ENCODE measurements around the gene KLHDC10. TPM values are rescaled to one million over a fixed set of nuclear protein-coding genes. Genes with fewer than 3 reads are reported as not detected.

The KLHDC10 gene
- total RNA-seq, 1 donor from 2014 or later: 13.9 TPM

DNA sequence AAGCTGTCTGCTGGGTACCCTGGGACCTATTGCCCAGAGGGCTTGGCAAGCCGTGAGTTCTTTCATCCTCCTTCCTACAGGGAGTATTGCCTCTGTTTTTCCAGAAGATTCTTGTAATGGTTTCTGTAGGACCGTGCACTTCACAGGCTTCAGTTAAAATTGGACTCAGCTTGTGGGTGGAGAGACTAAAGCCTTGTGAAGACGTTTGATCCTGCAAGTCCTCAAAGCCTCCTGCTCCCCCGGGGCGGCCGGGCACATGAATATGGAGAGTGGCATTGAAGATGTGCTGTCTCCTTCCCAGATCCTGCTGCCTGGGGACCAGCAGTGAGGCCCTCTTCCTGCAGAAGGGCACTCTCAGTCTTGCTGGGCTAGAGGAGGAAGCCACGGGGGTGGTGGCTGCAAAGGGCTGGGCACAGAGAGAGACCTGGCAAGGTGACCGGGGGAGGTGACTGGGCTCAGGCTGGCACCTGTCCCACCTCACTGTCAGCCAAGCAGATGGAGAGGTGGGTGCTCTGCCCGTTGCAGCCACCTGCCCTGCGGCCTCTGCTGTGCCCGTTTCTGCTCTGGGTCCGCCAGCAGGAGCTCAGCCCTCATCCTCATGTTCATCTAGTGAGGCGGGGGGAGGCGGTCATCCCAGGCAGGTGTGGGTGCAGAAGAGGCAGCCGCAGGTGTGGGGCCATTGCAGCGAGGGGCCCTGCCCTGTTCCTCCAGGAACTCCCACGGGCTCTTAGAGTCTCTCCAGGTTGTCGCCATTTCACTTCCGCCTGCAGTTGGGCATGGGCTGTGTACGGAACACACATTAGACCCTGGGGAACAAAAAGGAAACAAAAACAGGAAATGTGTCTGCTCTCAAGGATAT lies 79.2 kb downstream of the KLHDC10 start:
- Mint-ChIP-seq H3K27me3 (ENCODE audit: low read depth) (peaks cover 32% of the 10 kb centered on the region), H3K27ac (no peak overlapping the region), H3K4me1 (ENCODE audit: low read depth) (no peaks in the 10 kb centered on the region), H3K36me3 (ENCODE audit: low read depth) (no peaks in the 10 kb centered on the region), H3K9me3 (no peaks in the 10 kb centered on the region), H3K4me3 (ENCODE audit: low read depth) (no peak overlapping the region)
- intact Hi-C loops (cut with micrococcal nuclease): no loop called here
- DNase-seq (ENCODE audit: low spot score): no peak

DNA sequence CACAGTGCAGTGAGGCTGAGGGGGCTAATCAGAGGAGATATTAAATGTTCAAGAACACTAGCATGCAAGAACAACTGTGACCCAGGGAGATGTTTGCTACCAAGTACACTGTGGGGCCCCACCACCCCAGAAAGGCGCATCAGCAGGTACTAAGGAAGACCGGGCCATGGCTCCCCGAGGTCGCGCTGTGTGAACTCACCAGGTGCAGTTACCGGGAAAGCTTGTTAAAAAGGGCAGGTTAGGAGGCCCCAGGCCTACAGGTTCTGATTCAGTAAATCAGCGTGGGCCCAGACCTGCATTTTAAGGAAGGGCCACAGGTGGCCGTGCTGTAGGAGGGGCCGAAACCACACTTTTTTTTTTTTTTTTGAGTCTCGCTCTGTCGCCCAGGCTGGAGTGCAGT lies 80.3 kb downstream of the KLHDC10 start:
- Mint-ChIP-seq H3K27me3 (ENCODE audit: low read depth) (peaks cover 26% of the 10 kb centered on the region), H3K27ac (no peak overlapping the region), H3K9me3 (no peaks in the 10 kb centered on the region), H3K4me1 (ENCODE audit: low read depth) (no peaks in the 10 kb centered on the region), H3K36me3 (ENCODE audit: low read depth) (no peaks in the 10 kb centered on the region), H3K4me3 (ENCODE audit: low read depth) (no peak overlapping the region)
- intact Hi-C loops (cut with micrococcal nuclease): no loop called here
- DNase-seq (ENCODE audit: low spot score): no peak

DNA sequence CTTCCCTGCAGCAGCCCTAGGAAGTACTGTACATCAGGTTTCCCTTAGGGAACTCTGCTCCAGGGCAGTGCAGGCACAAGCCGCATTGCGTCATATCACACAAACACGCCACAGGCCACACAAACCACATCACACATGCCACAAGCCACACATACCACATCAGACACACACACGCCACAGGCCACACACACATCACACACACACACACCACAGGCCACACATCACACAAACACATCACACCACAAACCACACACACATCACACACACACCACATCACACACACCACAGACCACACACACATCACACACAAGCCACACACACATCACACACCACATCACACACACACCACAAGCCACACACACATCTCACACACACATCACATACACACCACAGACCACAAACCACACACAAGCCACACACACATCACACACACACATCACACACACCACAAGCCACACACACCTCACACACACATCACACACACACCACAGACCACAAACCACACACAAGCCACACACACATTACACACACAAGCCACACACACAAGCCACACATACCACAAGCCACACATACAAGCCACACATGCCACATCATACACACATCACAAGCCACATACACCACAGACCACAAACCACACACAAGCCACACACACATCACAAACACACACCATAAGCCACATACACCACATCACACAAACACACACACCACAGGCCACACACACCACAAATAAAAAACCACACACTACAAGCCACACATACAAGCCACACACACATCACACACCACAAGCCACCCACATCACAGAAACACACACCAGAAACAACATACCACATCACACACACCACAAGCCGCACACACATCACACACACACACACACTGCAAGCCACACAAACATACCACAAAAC lies 81.5 kb downstream of the KLHDC10 start:
- DNase-seq (ENCODE audit: low spot score): no peak
- intact Hi-C loops (cut with micrococcal nuclease): no loop called here
- Mint-ChIP-seq H3K4me1 (ENCODE audit: low read depth) (no peaks in the 10 kb centered on the region), H3K36me3 (ENCODE audit: low read depth) (peaks cover 3% of the 10 kb centered on the region), H3K9me3 (no peaks in the 10 kb centered on the region), H3K27ac (no peak overlapping the region), H3K27me3 (ENCODE audit: low read depth) (peaks cover 21% of the 10 kb centered on the region), H3K4me3 (ENCODE audit: low read depth) (no peak overlapping the region)

DNA sequence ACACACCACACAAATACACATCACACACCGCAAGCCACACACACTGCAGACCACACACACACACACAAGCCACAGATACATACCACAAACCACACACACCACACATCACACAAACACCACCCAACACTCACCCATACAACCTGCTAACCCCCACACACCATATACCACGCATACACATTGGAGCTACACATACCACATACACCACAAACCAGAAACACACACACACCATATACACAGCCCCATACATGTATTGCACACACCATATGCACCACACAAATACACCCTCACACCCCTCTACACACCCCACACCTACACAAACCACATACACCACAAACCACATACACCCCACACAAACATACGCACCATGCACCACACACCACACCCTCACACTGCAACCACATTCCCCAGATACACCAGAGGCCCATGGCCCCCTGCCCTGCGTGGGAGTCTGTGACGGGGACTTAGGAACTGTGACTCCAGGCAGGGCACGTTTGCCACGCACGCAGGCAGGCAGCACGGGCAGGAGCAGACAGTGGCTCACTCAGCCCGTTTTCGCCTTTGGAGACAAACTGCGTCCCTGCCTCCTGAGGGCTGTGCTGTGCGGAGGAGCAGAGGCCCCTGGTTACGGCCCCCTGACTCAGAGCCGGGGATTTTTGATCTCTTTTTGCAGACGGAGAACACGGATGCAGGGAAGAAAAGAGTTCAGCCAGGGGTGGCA lies 82.3 kb downstream of the KLHDC10 start:
- H3K4me3 Mint-ChIP-seq (ENCODE audit: low read depth): no peak overlapping the region
- intact Hi-C loops (cut with micrococcal nuclease): no loop called here
- DNase-seq (ENCODE audit: low spot score): no peak
- H3K36me3 Mint-ChIP-seq (ENCODE audit: low read depth): peaks cover 7% of the 10 kb centered on the region
- H3K4me1 Mint-ChIP-seq (ENCODE audit: low read depth): no peaks in the 10 kb centered on the region
- no peaks in the 10 kb centered on the region for H3K9me3 Mint-ChIP-seq
- H3K27me3 Mint-ChIP-seq (ENCODE audit: low read depth): peaks cover 21% of the 10 kb centered on the region
- H3K27ac Mint-ChIP-seq: no peak overlapping the region

DNA sequence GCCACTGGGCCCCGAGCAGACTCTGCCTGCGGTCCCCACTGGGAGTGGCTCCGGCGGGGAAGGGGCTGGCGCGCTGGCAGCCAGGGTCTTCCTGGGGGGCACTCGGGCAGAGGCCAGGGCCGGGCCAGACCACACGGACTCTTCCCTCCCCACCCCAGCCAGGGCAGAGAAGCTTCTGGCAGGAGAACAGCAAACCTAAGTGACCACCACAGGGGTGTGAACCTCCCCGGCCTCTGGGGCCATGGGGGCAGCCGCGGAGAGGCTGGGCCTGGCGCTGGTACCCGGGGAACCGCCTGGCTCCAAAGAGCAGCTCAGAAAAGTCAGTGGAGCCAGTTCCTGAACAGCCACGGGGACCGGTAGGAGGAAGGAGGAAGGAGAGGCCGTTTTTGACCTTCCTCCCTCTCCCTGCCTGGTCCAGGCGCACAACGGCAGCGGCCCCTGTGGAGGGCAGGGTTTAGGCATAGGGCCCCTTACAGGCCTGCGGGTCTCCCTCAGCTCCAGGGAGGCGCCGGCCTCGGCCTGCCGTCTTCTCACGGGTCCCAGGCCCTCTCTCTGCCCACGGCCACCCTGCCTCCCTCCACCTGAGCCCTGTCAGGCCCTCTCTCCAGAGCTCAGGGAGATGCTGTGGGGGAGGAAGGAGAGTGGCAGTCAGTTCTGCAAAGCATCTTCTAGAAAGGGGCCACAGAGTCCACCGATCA lies 83.0 kb downstream of the KLHDC10 start:
- Mint-ChIP-seq H3K9me3 (no peaks in the 10 kb centered on the region), H3K27ac (no peak overlapping the region), H3K4me3 (ENCODE audit: low read depth) (no peak overlapping the region), H3K27me3 (ENCODE audit: low read depth) (peaks cover 16% of the 10 kb centered on the region), H3K36me3 (ENCODE audit: low read depth) (peaks cover 14% of the 10 kb centered on the region), H3K4me1 (ENCODE audit: low read depth) (no peaks in the 10 kb centered on the region)
- intact Hi-C loops (cut with micrococcal nuclease): no loop called here
- no peak for DNase-seq (ENCODE audit: low spot score)

DNA sequence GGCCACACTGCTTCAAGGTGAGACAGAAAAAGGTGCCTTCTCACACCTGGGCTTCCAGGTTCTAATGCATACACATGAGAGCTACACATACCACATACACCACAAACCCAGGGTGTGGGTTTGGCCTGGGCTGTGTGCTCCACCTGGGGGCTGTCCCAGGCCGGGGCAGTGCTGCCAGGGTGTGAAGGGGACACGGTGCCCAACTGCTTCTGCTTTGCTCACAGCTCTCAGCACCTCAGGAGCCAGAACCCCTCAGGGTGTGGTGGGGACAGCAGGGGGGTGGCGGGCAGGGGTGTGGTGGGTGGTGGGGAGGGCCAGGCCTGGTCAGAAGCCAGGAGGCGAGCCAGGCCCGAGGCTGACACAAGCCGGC lies 83.8 kb downstream of the KLHDC10 start:
- H3K4me1 Mint-ChIP-seq (ENCODE audit: low read depth): no peaks in the 10 kb centered on the region
- DNase-seq (ENCODE audit: low spot score): no peak

DNA sequence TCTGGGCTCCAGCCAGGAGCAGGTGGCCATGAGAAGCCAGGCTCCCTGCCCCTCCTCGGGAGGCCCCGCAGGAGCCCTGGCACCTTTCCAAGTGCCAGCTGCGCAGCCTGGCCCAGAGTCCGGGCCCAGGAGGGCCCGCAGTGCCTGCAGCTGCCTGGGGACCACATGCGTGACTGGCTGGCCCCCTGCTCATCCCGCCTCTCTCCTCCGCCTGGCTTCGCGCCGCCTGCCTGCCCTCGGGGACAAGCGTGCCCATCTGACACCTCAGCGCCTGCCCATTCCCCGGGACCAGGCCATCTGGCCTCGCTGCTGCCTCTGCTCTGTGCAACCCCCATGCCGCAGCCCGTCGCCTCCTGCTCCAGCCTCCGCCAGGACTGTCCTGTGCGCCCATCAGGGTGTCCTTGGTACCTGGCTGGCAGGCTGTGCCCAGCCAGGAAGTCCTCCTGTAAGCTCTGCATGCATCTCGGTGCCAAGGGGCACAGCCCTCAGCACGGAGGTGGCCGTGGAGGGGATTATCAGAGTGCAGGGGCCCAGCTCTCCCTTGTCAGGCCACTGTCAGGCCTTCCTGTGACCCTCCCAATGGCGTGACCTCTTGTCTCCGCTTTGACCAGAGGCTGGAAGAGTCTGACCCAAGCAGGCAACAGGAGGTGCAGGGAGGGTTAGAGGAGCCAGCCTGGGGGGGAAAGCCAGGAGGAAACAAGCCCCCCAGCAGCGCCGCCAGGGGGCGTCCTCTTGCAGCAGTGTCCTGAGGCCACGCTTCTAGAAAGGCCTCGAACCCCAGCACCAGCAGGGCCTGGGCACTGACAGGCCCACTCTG lies 84.4 kb downstream of the KLHDC10 start:
- intact Hi-C loops (cut with micrococcal nuclease): no loop called here
- Mint-ChIP-seq H3K4me3 (ENCODE audit: low read depth) (no peak overlapping the region), H3K4me1 (ENCODE audit: low read depth) (no peaks in the 10 kb centered on the region), H3K9me3 (no peaks in the 10 kb centered on the region), H3K27ac (no peak overlapping the region), H3K27me3 (ENCODE audit: low read depth) (peaks cover 6% of the 10 kb centered on the region), H3K36me3 (ENCODE audit: low read depth) (peaks cover 24% of the 10 kb centered on the region)
- DNase-seq (ENCODE audit: low spot score): no peak

More for the DNA sequence above, 83.8 kb downstream of the KLHDC10 start:
- Mint-ChIP-seq H3K36me3 (ENCODE audit: low read depth) (peaks cover 19% of the 10 kb centered on the region), H3K9me3 (no peaks in the 10 kb centered on the region), H3K4me3 (ENCODE audit: low read depth) (no peak overlapping the region), H3K27me3 (ENCODE audit: low read depth) (peaks cover 10% of the 10 kb centered on the region), H3K27ac (no peak overlapping the region)
- intact Hi-C loops (cut with micrococcal nuclease): no loop called here

DNA sequence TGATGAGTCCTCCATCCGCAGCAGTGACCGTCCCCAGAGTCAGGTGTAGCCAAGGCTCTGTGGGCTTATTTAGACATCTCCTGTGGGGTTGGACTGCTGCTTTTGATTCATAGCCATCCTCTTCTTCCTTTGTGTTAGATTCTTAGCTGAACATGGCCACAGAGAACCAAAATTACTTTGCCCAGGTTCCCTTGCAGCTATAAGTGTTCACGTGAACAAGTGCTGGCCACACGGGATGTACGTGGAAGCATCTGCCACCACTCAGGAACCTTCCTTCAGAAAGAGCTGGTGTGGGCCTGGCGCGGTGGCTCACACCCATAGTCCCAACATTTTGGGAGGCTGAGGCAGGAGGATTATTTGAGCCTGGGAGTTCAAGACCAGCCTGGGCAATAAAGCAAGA lies 85.8 kb downstream of the KLHDC10 start:
- no peak overlapping the region for H3K4me3 Mint-ChIP-seq (ENCODE audit: low read depth)

DNA sequence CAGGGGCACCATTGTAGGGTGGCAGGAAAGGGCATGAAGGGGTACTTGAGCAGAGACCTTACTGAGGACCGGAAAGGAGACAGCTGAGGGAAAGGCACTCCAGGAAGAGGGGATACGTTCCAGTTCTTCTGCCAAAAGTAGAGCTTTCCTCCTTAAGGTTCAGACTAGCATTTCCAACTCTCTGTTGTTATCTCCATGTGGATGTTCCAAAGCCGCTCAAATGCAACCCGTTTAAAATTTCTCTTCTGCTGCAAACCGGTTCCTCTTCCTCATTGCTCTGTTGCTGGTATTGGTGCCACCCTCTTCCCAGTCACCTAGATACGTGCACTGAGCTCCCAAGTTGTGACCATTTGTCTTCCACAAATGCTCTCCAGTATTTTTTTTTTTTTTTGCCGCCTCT lies 87.4 kb downstream of the KLHDC10 start:
- Mint-ChIP-seq H3K27ac (no peak overlapping the region), H3K36me3 (ENCODE audit: low read depth) (peaks cover 51% of the 10 kb centered on the region), H3K4me1 (ENCODE audit: low read depth) (no peaks in the 10 kb centered on the region), H3K27me3 (ENCODE audit: low read depth) (peaks cover 1% of the 10 kb centered on the region), H3K9me3 (no peaks in the 10 kb centered on the region), H3K4me3 (ENCODE audit: low read depth) (no peak overlapping the region)
- no peak for DNase-seq (ENCODE audit: low spot score)
- intact Hi-C loops (cut with micrococcal nuclease): no loop called here

More for the DNA sequence above, 85.8 kb downstream of the KLHDC10 start:
- DNase-seq (ENCODE audit: low spot score): no peak
- intact Hi-C loops (cut with micrococcal nuclease): no loop called here
- Mint-ChIP-seq H3K9me3 (no peaks in the 10 kb centered on the region), H3K36me3 (ENCODE audit: low read depth) (peaks cover 37% of the 10 kb centered on the region), H3K27me3 (ENCODE audit: low read depth) (peaks cover 1% of the 10 kb centered on the region), H3K4me1 (ENCODE audit: low read depth) (no peaks in the 10 kb centered on the region), H3K27ac (no peak overlapping the region)

DNA sequence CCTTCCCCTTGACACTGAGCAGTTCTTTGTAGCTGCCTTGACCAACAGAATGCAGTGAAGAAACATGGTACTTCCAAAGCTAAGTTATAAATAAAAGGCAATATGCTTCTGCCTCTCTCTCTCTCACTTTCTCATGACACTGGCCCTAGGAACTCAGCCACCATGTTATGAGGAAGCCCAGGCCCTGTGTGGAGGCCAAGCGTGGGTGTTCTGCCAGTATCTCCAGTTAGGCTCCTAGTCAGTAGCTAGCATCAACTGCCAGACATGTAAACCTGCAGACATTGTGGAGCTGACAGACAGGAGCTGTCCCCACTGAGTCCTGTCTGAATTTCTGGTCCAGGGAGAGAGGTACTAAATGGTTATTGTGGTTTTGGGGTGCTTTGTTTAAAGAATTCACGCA lies 89.7 kb downstream of the KLHDC10 start:
- no peaks in the 10 kb centered on the region for H3K9me3 Mint-ChIP-seq
- H3K4me3 Mint-ChIP-seq (ENCODE audit: low read depth): no peak overlapping the region
- H3K36me3 Mint-ChIP-seq (ENCODE audit: low read depth): peaks cover 68% of the 10 kb centered on the region
- H3K27me3 Mint-ChIP-seq (ENCODE audit: low read depth): peaks cover 1% of the 10 kb centered on the region
- H3K27ac Mint-ChIP-seq: no peak overlapping the region
- no peak for DNase-seq (ENCODE audit: low spot score)
- intact Hi-C loops (cut with micrococcal nuclease): no loop called here
- H3K4me1 Mint-ChIP-seq (ENCODE audit: low read depth): no peaks in the 10 kb centered on the region

DNA sequence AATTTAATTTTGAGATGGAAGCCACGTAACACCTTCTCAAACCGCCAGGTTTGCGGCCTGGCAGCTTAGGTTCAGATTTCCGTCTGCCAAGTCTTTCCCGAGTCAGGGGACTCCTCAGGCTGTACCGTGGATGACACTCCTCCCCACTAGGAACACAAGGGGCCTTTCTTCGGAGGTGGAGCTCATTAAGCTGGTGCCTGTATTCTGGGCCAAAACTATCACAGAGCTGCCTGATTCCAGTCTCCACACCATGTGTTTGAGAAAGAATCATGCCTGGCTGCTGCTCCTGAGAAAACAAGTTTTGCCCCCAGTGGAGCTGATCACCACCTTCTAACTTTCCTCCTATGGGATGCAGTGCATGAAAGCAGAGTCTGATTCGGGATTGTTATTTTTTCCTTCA lies 90.1 kb downstream of the KLHDC10 start:
- H3K9me3 Mint-ChIP-seq: no peaks in the 10 kb centered on the region

More for the DNA sequence above, 90.1 kb downstream of the KLHDC10 start:
- H3K27me3 Mint-ChIP-seq (ENCODE audit: low read depth): peaks cover 1% of the 10 kb centered on the region
- DNase-seq (ENCODE audit: low spot score): no peak
- no peak overlapping the region for H3K27ac Mint-ChIP-seq
- peaks cover 71% of the 10 kb centered on the region for H3K36me3 Mint-ChIP-seq (ENCODE audit: low read depth)
- intact Hi-C loops (cut with micrococcal nuclease): no loop called here
- no peak overlapping the region for H3K4me3 Mint-ChIP-seq (ENCODE audit: low read depth)
- H3K4me1 Mint-ChIP-seq (ENCODE audit: low read depth): no peaks in the 10 kb centered on the region
